ENCODE results near the gene MIPEP.
A peak's percentile ranks its signal among the peaks of the same experiment; 100 is the strongest.
"Not testable (repeated sequence)": the region's sequence is repeated elsewhere in the genome, so short reads cannot be mapped to it uniquely, and the experiment has no call there.

Gene MIPEP

GRCh38 chr13:23889615-23890607 is 711 bp upstream of the MIPEP start:
- peak; percentile 61 for FAIRE-seq
- DNase-seq (ENCODE audit: insufficient read length, low spot score): no peak

GRCh38 chr13:23884361-23884760 is 4.8 kb downstream of the MIPEP start:
- DNase-seq (ENCODE audit: insufficient read length, low spot score); FAIRE-seq: not testable (repeated sequence)

- DNase-seq (ENCODE audit: insufficient read length, low spot score): no peak
- no peak for FAIRE-seq
These were observed 5.9 kb downstream of the MIPEP start for GRCh38 chr13:23883255-23883654.

GRCh38 chr13:23881402-23881800 is 7.8 kb downstream of the MIPEP start:
- FAIRE-seq; DNase-seq (ENCODE audit: insufficient read length, low spot score): not testable (repeated sequence)

DNA sequence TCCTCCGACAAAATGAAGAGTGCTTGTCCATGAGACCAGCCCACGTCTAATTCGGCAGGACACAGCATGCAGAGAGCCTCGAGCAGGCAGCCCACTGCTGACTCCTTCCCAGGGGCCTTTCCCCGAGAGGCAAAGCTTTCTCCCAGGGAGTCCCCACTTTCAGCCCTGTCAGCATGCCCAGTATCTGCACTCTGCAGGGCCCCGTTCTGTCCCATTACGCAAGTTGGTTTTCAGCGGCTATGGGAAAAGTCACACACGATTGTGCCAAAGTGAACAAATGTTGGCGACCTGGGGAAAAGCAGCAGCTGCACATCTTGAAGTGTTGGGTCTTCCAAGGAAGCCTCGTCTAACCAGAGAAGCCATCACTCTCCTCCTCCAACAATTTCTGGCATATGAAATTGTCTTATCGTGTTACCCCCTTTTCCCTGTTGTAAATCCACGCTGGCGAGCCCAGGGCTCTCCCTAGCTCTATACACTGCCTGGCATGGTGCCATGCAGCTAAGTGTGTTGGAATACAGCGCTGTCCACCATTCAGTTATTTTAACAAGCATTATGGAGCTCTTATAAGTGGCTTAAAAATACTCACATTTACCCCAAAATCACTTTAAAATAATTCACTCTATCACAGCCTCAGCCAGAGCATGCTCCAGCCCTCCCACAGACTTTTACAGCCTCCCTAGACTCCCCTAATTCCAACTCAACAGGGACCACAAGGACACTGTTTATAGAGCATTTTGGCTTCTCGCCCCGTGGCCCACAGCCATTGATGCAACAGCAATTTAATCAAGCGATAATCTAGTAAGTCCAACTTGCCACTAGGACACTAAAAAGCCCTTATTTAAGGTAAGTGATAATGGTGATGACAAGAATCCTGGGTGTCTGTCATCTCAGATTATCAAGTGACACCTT is 8.5 kb downstream of the MIPEP start:
- not testable (repeated sequence) for FAIRE-seq; DNase-seq (ENCODE audit: insufficient read length, low spot score)

GRCh38 chr13:23877286-23877685 is 11.9 kb downstream of the MIPEP start:
- FAIRE-seq: no peak

DNA sequence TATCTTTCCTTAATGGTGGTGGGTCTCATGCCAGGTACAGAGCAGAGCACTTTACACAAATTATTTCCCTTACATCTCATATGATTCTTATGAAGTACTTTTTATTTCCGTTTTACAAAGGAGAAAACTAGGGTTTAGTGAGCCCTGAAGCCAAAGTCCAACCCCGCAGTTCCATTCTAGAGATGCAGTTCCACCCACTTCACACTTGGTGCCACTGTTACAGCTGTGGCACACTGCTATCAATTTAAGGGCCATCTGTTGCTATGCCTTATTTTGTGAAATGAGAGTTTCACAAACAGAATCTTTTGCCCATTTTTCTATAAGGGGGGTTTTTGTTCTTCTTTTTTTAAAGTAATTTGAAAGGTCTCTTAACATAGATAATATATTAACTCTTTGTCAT is 12.9 kb downstream of the MIPEP start:
- DNase-seq (ENCODE audit: insufficient read length, low spot score) (no peak), FAIRE-seq (peak; percentile 82)

More at GRCh38 chr13:23877286-23877685, 11.9 kb downstream of the MIPEP start:
- DNase-seq (ENCODE audit: insufficient read length, low spot score): no peak

- FAIRE-seq: peak; percentile 68
- DNase-seq (ENCODE audit: insufficient read length, low spot score): no peak
These were observed 17.5 kb downstream of the MIPEP start for GRCh38 chr13:23871616-23872220.

- FAIRE-seq (peak; percentile 21), DNase-seq (ENCODE audit: insufficient read length, low spot score) (no peak)
These were observed 18.7 kb downstream of the MIPEP start for GRCh38 chr13:23870356-23871140.

GRCh38 chr13:23868521-23868920 is 20.7 kb downstream of the MIPEP start:
- DNase-seq (ENCODE audit: insufficient read length, low spot score) (no peak), FAIRE-seq (no peak)

GRCh38 chr13:23867027-23867491 is 22.1 kb downstream of the MIPEP start:
- FAIRE-seq: no peak
- no peak for DNase-seq (ENCODE audit: insufficient read length, low spot score)

- DNase-seq (ENCODE audit: insufficient read length, low spot score) (no peak), FAIRE-seq (no peak)
These were observed 22.7 kb downstream of the MIPEP start for GRCh38 chr13:23866420-23867026.

GRCh38 chr13:23865906-23866305 is 23.3 kb downstream of the MIPEP start:
- FAIRE-seq: no peak
- no peak for DNase-seq (ENCODE audit: insufficient read length, low spot score)

GRCh38 chr13:23865026-23865425 is 24.2 kb downstream of the MIPEP start:
- DNase-seq (ENCODE audit: insufficient read length, low spot score): no peak
- no peak for FAIRE-seq

GRCh38 chr13:23861310-23861709 is 27.9 kb downstream of the MIPEP start:
- DNase-seq (ENCODE audit: insufficient read length, low spot score): no peak
- no peak for FAIRE-seq

DNA sequence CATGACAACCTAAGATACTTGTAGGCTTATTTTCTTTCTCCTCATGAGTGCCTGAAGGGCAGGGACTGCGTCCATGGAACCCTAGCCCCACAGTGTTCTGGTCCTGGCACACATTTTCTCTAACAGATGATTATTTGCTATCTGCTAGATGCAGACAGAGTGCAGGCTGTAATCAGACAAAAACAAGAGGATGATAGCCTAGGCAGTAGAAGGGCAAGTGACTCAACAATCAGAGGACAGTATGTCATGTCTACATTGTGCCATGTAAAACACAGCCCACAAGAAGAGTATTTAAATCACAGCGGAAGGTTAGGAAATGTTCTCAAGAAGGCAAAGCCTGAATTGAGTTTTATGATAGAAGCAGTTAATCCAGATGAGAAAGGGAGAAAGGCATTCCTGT is 29.3 kb downstream of the MIPEP start:
- DNase-seq (ENCODE audit: insufficient read length, low spot score): no peak
- no peak for FAIRE-seq

- DNase-seq (ENCODE audit: insufficient read length, low spot score): no peak
- no peak for FAIRE-seq
These were observed 29.7 kb downstream of the MIPEP start for GRCh38 chr13:23859455-23859854.

DNA sequence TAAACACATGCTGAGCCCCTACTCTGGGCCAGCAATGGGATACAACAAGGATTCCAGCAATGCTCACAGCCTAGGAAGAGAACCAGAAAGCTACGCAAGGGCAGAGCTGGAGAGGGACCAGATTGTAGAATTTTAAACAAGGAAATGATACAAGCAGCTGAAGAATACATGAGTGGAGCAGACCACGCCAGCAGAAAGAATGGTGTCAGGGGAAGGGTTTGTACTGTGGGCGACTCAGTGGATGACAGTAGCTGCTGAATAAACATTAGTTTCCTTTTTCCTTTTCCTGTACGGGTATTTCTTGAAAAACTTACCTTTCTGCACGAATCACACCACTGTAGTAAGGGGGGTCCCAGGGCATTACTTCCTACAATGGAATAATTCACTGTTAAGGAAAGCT is 30.7 kb downstream of the MIPEP start:
- DNase-seq (ENCODE audit: insufficient read length, low spot score) (no peak), FAIRE-seq (no peak)

DNA sequence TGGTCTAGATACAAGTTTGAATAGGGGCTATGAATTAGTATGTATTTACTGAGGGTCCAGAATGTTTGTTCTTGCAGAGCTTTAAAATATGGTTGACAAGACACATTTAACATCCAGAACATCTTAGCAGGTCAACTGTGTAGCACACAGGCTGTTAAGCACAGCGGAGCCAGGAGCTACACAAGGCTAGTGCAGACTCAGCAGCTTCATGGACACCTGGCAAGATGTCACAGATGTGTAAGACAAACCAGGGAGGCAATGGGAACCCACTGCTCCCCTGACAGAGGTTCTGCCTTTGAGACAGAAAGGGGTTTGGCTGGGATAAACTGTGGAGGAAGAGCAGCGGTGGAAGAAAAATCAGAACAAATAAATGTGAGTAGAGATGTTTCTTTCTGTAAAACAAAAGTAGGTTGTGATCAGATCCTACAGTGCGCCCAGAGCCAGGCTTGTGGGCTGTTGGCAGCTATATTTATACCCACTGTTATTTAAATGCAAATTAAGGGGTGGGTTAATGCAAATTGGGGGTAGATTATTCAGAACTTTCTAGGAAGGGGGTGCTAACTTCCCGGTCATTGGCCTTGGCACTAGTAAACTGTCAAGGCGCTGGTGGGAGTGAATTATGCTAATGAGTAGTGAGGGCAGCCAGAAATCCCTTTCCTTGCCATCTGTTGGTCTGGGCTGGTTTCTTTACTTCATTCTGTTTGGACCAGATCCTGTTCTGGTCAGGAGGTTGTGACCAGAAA is 33.0 kb downstream of the MIPEP start:
- DNase-seq (ENCODE audit: insufficient read length, low spot score): no peak
- FAIRE-seq: peak; percentile 54
